Fibroblast of skin of right biceps (primary cell): ENCODE data around the gene CDPF1.

Experiments used
- DNase-seq: peaks from one replicate; pipeline ENCODE4 v3.0.0-alpha.2; 2013

The CDPF1 gene, protein sequence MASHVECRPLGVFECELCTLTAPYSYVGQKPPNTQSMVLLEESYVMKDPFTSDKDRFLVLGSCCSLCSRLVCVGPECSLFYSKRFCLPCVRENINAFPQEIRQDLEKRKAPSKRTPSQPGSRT

DNA sequence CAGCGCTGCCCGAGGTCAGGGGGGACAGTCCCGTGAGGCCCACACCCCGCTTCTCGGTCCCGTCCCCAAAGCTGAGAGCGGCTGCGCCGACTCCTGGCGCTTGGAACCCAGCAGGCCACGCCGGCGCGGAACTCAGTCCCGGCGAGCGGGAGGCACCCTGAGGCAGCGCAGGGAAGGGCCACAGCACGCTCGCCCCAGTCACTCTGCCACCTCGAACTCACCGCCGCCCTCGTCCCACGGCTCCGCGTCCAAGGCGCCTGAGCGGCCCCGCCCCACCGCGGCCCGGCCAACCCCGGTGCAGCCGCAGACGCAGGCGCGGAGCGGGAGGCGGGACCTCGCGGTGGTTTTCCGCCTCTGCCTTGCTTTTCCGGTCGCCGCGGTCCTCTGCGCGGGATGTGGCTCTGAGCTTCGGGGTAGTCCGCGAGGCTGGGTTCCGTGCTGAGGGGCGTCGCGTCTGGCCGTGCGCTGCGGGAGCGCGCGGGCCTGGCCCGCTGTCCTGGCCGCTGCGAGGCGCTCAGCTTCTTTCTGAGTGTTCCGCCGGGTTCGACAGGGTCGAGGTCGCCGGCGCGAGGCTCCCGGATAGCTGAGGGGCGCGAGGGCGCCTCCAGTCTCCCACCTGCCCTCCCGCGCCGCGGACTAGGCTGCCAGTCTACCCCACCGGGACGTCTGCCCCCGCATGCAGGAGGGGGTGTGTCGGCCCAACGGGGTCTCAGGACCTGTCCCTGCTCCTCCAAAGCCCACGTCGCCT, at the start of gene CDPF1:
Gene CDPF1, minus strand, starts transcription at position 259 of the 748 bp plus-strand sequence. CDS start 2,009 bp downstream, outside the sequence.
- peak; percentile 88 for DNase-seq

DNA sequence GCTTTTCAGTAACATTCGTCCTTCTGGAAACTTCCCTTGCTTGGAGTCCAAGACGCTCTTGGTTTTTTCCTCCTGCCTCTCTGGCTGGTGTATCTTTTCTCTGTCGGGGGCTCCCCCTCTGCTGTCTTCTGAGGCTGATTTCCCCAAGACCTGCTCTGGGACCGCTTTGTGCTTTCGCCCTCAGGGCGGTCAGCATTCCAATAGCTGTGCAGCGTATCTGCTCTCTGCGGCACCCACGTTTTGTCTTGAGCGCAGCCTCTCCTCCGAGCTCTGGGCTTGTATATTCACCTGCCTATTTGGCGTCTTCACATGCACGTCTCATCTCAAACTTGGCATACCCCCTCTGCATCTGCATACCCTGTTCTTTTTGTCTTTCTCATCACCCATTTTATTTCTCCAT, 49.0 kb upstream of the CDPF1 start:
- no peak for DNase-seq

DNA sequence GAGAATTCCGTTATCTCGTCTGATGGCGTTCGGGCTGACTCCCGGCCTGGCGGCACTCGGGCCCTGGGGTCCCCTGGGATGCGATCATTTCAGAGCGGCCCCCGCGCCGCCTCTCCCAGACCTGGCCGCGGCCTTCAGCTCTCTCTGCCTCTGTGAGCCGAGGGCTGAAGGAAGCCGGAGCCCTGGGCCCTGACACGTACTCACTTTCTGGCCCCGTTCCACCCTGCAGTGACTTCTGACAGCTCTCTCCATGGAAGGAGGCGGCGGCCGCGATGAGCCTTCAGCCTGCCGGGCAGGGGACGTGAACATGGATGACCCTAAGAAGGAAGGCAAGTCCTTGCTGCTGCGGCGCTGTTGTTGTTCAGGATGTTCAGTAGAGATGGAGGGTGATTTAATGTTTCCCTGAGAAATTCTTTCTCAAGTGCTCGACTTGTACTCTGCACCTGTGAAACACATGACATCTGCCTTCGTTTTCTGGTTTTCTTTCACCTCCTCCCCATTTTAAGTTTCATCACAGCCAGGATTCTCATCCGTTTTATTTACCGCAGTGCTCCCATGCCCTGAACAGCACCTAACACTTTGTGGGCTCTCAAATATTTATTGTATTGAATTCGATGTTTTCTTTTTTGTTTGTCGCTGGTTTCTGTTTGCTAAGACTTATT, 47.2 kb upstream of the CDPF1 start:
- peak; percentile 68 for DNase-seq

DNA sequence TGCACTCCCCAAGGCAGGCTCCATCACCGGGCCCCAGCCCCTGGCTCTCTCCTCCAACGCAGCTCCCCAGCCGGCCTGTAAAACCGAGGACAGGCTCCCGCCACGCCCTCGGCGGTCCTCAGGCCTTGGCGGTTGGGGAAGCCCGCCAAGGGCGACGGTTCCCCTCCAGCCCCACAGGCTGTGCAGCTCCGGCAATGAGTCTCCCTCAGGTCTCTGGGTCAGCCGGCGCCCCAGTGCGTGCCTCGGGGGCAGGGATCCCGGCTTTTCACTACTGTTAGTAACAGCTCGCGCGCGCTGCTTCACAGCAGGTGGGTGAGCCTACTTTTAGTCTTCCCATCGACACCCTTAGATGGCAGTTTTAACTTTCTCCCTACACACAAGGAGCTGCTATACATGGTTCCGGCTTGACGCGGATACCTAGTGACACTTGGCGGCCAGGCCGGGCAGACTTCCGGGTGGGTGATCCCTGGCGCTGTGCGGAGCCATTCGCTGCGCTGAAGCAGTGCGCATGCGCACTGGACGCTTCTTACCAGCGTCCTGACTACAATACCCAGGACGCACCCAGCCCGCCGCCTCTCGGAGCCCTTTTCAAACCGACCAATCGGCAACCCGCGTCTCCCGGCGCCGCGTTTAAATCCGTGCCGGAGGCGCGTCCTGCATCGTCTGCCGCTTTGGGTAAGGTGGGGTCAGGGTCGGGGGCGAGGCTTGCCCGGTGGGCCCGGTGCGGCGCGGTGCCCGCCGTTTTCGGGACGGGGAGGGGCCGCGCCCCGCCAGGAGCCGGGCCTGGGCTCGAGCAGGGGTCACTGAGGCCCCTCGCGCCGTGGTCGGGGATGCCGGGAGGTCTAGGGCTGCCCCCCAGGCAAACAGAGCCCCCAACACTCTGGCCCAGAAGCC, 46.4 kb upstream of the CDPF1 start, which contains the start of gene GTSE1:
Gene GTSE1, plus strand, starts transcription at position 614 of the 894 bp plus-strand sequence. CDS start 531 bp downstream, outside the sequence.
- peak; percentile 98 for DNase-seq

DNA sequence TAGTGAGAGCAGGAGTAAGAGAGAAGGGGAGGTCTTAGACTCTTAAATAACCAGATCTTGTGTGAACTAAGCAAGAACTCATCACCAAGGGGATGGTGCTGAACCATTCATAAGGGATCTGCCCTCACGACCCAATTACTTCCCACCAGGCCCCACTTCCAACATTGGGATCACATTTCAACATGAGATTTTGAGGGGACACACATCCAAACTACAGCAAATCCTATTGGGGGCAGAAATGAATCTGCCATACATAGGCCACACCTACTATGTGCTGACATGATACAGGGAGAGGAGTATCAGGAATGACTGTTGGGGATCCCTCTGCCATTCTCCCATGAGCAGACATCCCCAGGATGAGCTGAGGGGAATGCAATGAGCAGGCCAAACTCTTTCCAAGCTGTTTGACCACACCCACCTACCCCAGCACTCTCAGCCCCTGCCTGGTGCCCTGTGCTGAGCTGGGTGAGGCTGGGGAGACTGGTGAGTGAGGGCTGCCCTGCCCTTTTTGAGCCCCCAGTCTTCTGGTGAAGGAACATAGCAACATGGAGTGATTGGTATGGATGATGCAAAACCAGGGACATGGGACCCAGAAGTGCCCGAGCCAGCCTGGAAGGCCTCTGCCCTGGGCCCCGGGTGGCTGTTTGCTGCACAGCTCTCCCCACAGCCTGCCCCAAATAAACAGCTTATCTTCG, 45.3 kb upstream of the CDPF1 start:
- DNase-seq, result no peak

DNA sequence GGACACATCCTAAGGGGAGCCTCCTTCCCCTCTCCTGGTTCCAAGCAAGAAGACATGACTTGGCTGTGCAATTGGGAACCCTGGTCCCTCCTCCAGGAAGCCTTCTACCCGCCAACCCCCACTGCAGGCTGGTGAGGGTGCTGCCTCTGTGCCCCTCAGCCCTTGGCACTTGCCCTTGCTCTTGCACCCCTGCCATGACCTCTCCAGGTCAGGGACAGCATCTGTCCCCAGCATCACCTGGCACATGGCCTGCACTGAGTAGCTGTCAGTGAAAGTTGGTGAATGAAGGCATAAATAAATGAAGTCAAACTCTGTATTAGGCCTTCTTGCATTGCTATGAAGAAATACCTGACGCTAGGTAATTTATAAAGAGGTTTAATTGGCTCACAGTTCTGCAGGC, 44.7 kb upstream of the CDPF1 start:
- no peak for DNase-seq

DNA sequence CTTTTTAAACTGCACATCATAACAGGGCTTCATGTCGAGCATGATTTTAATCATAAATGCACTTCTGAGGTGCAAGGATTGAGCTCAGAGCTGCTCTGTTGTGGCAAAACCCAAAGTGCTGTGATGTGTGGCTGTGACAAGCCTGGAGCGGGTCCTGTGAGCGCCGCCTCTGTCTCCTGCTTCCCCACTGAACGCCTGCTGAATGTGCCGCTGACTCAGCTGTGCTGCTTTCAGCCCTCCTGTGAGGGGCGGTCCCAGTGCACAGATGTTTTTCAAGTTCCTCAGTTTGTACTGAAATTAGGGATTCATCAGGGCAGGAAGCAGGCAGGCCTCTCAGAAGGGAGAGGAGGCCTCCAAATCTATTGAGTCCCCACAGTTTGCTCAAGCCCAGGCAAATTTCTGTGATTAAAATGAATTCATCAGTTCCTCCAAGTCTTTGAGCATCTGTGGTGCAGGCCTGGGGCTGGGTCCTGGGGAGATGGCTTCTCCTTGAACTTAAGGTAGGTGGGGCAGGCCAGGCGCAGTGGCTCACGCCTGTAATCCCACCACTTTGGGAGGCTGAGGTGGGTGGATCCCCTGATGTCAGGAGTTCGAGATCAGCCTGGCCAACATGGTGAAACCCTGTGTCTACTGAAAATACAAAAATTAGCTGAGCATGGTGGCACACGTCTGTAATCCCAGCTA, 43.6 kb upstream of the CDPF1 start:
- DNase-seq, result peak; percentile 79

DNA sequence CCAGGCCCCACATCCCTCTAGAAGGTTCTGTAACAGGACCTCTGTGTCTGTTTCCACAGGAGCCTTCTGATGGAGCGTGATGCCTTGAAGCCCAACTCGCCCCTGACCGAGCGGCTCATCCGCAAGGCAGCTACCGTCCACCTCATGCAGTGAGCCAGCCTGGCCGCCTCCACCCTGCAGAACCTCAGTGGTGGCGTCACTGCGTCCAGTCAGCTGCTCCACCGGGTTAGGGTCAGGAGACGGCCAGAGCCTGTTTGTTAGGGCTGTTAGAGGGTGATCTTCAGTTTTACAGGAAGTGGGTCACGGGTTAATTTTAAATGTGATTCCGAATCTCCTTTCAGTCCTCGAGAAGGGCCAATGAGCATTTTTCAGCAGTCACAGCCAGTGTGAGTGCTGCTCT, 42.6 kb upstream of the CDPF1 start:
- no peak for DNase-seq

DNA sequence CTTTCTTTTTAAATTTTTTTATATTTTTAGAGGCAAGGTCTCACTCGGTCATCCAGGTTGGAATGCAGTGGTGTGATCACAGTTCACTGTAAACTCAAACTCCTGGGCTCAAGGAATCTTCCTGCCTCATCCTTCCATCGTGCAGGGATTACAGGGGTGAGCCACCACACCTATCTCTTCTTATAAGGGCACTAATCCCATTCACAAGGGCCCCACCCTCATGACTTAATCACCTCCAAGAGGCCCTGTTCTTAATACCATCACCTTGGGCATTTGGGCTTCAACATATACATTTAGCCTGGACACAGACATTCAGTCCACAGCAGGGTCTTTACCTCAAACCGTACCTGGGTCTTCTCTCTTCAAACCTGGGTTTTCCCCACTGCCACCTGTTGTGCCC, 42.1 kb upstream of the CDPF1 start:
- DNase-seq, result no peak

DNA sequence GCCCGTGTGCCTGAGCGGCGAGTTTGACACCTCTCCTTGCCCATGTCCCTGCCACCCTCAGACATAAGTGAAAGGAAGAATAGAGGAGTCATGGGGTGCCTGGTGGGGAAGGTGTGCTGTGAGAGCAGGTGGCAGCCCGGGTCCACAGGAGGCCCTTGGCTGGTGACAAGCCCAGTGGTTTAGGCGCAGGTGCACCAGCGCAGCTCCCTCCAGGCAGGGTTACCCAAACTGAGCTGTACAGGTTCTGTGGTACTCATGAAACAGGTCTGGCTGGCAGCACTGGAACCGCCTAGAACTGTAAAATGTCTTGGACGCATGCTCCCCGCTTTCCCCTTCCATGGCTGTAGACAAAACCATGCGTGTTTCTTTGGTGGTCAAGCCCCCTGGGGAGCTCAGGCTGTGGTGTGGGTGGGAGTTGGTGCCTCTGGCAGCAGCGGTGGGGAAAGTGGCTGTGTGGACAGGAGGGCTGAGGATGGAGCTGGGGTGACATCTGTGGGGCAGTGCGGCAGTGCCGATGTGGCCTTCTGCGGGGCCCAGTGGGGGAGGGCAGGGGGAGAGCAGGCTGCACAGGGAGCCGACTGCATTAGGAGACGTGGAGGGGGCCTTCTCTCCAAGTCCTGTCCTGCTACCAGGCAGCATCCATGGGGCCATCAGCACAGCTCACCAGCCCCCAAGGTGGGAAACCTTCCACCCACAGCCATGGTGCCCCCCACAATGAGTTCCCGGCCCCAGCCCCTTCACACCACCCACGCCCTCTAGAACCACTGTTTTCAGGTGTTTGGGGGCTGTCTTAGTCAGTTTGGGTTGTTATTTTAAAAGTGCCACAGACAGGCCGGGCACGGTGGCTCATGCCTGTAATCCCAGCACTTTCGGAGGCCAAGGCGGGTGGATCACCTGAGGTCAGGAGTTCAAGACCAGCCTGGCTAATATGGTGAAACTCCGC, 41.0 kb upstream of the CDPF1 start:
- DNase-seq, result no peak

DNA sequence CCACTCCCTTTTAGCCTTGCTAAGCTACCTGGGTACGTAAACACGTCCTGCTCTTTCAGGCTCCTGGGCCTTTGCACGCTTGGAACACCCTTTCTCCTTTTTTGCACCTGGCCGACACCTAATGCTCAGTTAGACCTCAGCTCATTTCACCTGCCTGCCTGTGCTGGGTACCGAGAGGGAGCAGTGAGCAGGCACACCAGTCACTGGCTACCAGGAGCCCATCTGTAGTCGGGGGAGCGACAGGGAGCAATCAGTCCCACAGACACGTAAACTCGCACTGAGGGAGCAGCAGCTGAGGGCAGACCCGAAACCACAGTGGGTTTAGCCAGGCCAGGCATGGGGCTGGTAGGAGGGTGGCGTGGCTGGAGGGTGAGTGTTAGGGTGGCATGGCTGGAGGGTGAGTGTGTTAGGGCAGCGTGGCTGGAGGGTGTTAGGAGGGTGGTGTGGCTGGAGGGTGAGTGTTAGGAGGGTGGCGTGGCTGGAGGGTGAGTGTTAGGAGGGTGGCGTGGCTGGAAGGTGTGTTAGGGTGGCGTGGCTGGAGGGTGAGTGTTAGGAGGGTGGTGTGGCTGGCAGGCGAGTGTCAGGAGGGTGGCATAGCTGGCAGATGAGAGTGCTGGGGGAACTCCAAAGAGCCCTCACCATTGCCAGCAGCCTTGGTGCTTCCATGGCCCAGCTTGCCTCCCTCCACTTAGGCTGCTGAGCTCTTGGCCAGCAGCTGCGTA, 40.2 kb upstream of the CDPF1 start:
- DNase-seq, result no peak

DNA sequence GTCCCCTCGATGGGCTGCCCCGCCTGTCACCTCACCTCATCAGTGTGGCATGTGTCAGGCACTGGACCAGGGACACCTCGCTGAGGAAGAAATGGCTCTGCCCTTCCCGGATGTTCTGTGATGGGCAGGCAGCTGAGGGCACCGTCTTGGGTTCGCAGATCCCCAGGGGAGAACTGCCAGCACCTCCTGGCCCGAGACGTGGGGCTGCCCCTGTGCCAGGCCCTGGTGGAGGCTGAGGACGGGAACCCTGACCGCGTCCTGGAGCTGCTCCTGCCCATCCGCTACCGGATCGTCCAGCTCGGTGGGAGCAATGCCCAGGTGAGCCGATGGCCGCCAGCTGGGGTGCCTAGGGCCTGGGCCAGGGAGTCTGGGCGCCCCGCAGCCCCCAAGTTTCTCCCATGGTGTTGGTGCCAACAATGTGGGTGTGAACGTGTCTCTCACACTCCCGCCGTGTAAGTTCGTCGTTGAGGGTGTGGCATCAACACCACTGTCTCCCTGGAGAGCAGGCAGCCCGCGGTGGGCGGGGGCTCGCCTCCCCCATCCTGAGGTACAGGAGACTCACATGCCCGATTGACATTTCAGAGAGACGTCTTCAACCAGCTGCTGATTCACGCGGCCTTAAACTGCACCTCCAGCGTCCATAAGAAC, 39.3 kb upstream of the CDPF1 start:
- no peak for DNase-seq

DNA sequence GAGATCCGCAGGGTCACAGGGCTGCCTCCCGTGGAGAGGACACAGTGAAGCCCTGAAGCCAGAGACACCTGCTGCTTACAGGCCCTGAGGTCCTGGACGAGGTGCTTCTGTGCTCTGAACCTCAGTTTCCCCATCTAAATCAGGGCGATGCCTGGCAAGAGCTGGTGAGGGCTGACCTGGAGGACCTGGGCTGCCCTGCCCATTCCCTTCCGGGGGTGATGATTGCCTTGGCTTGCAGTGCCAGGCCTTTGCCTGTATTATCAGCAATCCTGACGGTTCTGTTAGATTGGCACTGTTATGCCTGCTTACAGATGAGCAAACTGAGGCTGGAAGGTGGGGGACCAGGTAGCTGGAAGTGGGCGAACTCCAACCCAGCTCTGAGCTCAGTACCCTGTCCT, 38.8 kb upstream of the CDPF1 start:
- DNase-seq, result no peak

DNA sequence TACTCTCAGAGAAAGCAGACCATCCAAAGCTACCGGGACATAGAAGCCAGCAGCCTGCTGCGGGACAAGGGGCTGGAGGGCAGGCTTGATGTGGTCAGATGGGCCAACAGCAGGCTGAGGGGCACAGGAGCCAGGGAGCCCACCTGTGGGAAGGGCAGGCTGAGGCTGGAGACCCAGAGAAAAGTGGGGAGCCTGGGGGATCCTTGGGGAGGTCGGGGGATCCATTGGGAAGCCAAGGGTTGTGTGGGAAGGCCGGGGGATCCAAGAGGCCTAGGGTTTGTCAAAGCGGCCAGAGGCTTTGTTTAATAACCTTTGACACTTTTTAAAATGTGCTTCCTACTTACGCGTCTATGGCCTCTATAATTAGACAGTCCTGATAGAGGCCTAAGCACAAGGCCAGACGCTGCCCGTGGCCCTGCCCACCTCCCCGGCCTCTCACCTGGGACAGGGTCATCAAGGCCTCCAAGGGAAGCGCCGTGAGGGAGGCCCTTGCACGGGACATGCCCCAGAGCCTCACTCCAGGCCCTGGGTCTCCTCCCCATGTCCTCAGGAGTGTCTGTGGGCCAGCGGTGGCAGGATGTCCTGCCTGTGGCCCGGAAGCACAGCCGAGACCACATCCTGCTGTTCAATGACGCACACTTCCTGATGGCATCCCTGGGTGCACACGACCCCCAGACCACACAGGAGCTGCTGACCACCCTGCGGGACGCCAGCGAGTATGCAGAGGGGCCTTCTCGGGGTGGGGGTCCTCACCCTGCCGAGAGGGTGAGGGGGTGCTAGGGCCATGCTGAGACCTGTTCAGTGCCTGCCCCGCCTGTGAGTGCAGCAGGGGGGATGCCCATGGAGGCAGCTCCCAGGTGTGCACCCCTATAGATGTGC, 38.0 kb upstream of the CDPF1 start:
- DNase-seq, result no peak

DNA sequence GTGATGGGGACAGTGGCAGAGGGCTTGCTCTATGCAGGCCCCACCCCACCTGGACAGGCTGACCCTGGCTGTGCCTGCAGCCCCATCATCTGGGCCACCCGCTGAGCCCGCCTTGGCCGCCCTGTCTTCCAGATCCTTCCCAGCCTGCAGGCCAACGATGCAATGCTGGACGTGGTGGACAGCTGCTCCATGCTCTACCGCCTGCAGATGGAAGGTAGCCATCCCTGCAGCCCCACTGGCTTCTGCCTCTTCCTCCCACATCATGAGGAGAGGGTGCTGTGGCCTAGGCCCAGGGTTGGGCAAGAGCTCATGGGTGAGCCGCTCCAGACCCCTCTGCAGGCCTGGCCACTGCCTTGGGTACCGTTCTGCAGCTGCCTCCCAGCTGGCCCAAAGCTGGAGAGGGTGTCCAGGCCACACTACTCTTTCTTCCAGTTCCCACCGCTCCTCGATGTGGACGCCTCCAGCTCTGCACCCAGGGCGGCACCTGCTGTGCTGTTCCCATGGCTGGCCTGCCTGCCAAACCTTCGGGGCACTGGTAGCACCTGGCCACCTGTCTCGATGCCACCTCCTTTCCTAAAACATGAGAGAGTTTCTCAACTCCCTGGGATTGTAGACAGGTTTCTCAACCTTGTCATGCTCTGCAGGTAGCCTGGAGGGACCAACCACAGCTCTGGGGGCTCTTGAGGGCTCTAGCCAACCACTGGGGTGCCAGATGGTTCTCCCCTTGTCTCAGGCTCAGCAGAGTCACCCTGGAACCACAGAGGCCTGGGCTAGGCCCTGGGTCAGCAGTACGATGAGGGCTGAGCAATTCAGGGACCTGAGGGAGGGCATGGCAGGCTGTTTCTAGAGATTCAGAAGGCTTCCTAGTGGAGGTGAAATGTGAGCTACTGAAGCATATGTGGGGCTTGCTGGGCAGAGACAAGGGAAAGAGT, 37.1 kb upstream of the CDPF1 start:
- no peak for DNase-seq

DNA sequence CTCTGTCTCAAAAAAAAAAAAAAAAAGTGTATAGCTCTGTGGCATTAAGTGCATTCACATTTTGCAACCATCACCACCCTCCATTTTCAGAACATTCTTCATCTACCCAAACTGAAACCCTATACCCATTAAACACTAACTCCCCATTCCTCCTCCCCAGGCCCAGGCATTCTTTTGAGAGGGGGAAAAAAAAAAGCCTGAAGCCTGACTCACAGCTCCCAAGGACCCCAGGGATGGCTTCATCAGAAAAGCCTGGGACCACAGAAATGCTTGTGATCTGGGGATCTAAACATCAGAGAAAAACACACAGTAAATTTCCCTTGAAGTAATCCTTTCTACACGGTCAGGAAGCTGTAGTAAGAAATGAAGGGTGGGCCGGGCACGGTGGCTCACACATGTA, 35.9 kb upstream of the CDPF1 start:
- DNase-seq, result peak; percentile 68
